HepG2 (cell line): Measurements from ENCODE around the gene AGAP1.

Source experiments
- CSRNP2 ChIP-seq: sonication (generic); formaldehyde crosslinking; conservative IDR thresholded peaks from 2 replicates; pipeline ENCODE4 v1.8.0; 2022; ENCODE audit warnings: low read depth, missing genetic modification reagents
- DPF2 ChIP-seq: sonication (generic); formaldehyde crosslinking; IDR thresholded peaks from 2 replicates; pipeline ENCODE4 v1.4.0; 2020; ENCODE audit warnings: mild to moderate bottlenecking, low read depth, missing genetic modification reagents, borderline replicate concordance
- SMC3 ChIP-seq: IDR thresholded peaks from 2 replicates; pipeline ENCODE4 v1.6.1; 2011; ENCODE audit warnings: low read length, improper control_type of control experiment
- SRF ChIP-seq: IDR thresholded peaks from 2 replicates; pipeline ENCODE4 v1.6.1; 2011; ENCODE audit warnings: mild to moderate bottlenecking, low read depth, low read length, moderate library complexity
- TOE1 ChIP-seq: sonication (generic); formaldehyde crosslinking; IDR thresholded peaks from 2 replicates; pipeline ENCODE4 v1.4.0; 2020; ENCODE audit warnings: mild to moderate bottlenecking, missing genetic modification reagents
- ZBTB21 ChIP-seq: sonication (generic); formaldehyde crosslinking; IDR thresholded peaks from 2 replicates; pipeline ENCODE4 v1.4.0; 2020; ENCODE audit warnings: missing genetic modification reagents

DNA sequence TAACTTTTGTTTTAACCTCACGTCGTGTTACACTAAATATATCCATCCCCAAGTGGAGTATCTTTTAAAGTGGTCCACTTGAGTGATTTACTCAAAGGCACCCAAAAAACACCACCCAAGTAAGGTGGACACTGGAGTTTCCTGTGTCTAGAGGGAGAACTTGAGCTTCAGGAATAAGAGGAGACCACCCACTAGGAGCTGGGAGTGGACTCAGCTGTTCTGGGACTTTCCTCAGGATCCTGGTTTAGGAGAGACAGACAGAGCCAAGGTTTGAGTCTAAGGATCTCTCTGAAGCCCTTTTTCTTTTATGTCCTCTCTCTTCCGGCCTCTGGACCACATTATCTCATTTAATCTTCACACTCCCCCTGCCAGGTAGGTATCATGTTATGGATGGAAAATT lies 523.6 kb downstream of the AGAP1 start:
- TF ChIP-seq ZBTB21 (no peak), SRF (no peak), CSRNP2 (no peak), TOE1 (CRISPR knock-in tag) (no peak), DPF2 (CRISPR knock-in tag) (no peak), SMC3 (no peak)
